ENCODE data around the gene OR2V1.

DNA sequence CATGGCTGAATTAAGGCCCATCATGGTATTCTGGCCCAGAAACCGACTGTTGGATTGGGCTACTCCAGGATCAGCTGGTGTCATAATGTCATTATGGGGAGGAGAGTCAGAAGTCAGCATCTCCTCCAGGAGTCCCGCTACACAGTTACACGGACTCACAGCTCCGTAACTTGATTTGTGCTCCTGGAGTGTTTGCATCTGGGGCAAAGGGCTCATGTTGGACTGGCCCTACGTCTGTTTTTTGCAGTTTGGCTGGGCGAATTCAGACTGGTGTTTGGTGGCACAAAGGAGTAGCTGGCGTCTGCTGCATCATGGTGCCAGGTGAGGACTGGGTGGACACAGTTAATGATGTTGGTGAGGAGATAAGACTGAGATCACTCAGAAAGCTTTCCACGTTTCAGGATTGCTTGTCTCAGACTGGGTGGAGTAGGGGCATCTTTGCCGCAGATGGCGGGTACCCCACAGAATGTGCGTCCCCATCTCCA lies 31.3 kb downstream of the OR2V1 start:
- TF ChIP-seq CTCF (IDR thresholded peaks at IDR 0.05; ENCODE audit: insufficient read depth, low read length) (no peak), POLR2AphosphoS5 (IDR thresholded peaks at IDR 0.05; ENCODE audit: low read depth) (no peak), GABPA (IDR thresholded peaks at IDR 0.05; ENCODE audit: low read depth) (no peak)

All from HL-60 (cell line).